HepG2 (cell line): ENCODE data around the gene DUSP22. TPM values are rescaled to one million over a fixed set of nuclear protein-coding genes. Genes with fewer than 3 reads are reported as not detected.
A peak's percentile ranks its signal among the peaks of the same experiment; 100 is the strongest.

ENCODE experiments used
- ARNT ChIP-seq: fragments of 450-650 bp; IDR thresholded peaks from 2 replicates; pipeline ENCODE4 v1.6.1; 2017
- CREB3 ChIP-seq: sonication (generic); formaldehyde crosslinking; IDR thresholded peaks from 2 replicates; pipeline ENCODE4 v1.5.0; 2020; ENCODE audit warnings: missing genetic modification reagents
- DPF2 ChIP-seq: sonication (generic); formaldehyde crosslinking; IDR thresholded peaks from 2 replicates; pipeline ENCODE4 v1.4.0; 2020; ENCODE audit warnings: mild to moderate bottlenecking, low read depth, missing genetic modification reagents, borderline replicate concordance
- DRAP1 ChIP-seq: IDR thresholded peaks from 2 replicates; pipeline ENCODE4 v1.6.1; 2016; ENCODE audit warnings: missing genetic modification reagents, missing compliant biosample characterization
- FLYWCH1 ChIP-seq: sonication (generic); formaldehyde crosslinking; IDR thresholded peaks from 2 replicates; pipeline ENCODE4 v1.8.1; 2023; ENCODE audit warnings: mild to moderate bottlenecking, missing genetic modification reagents
- HNRNPLL ChIP-seq: fragments of 200-400 bp; formaldehyde crosslinking; IDR thresholded peaks from 2 replicates; pipeline ENCODE4 v1.6.1; 2017; ENCODE audit warnings: mild to moderate bottlenecking, low read depth, low read length; ENCODE audit not compliant: poor library complexity, severe bottlenecking
- HOXA9 ChIP-seq: sonication (generic); formaldehyde crosslinking; IDR thresholded peaks from 2 replicates; pipeline ENCODE4 v1.8.1; 2022; ENCODE audit warnings: missing genetic modification reagents, mild to moderate bottlenecking, moderate library complexity, borderline replicate concordance
- KMT2A ChIP-seq: sonication (generic); formaldehyde crosslinking; IDR thresholded peaks from 2 replicates; pipeline ENCODE4 v1.4.0; 2020; ENCODE audit warnings: missing genetic modification reagents
- MED8 ChIP-seq: sonication (generic); formaldehyde crosslinking; IDR thresholded peaks from 2 replicates; pipeline ENCODE4 v1.8.1; 2023; ENCODE audit warnings: mild to moderate bottlenecking, missing genetic modification reagents; ENCODE audit not compliant: insufficient replicate concordance
- PHF8 ChIP-seq: sonication (generic); formaldehyde crosslinking; IDR thresholded peaks from 2 replicates; pipeline ENCODE4 v1.5.0; 2020; ENCODE audit warnings: missing genetic modification reagents
- POLR2AphosphoS5 ChIP-seq: IDR thresholded peaks from 2 replicates; pipeline ENCODE4 v1.6.1; 2012; ENCODE audit warnings: low read depth, low read length
- REXO4 ChIP-seq: sonication (generic); formaldehyde crosslinking; IDR thresholded peaks from 2 replicates; pipeline ENCODE4 v1.8.0; 2022; ENCODE audit warnings: missing genetic modification reagents, mild to moderate bottlenecking, borderline replicate concordance
- SMARCE1 ChIP-seq: fragments of 450-650 bp; IDR thresholded peaks from 2 replicates; pipeline ENCODE4 v1.6.1; 2017; ENCODE audit warnings: borderline replicate concordance
- SNAPC5 ChIP-seq: sonication (generic); formaldehyde crosslinking; IDR thresholded peaks from 2 replicates; pipeline ENCODE4 v1.8.1; 2023; ENCODE audit warnings: mild to moderate bottlenecking, missing genetic modification reagents, borderline replicate concordance
- SRF ChIP-seq: IDR thresholded peaks from 2 replicates; pipeline ENCODE4 v1.6.1; 2011; ENCODE audit warnings: mild to moderate bottlenecking, low read depth, low read length, moderate library complexity
- ZGPAT ChIP-seq: IDR thresholded peaks from 2 replicates; pipeline ENCODE4 v1.6.1; 2016; ENCODE audit warnings: mild to moderate bottlenecking
- ZMYM2 ChIP-seq: sonication (generic); formaldehyde crosslinking; IDR thresholded peaks from 2 replicates; pipeline ENCODE4 v1.8.0; 2022; ENCODE audit warnings: mild to moderate bottlenecking, missing genetic modification reagents
- ZNF10 ChIP-seq: sonication (generic); formaldehyde crosslinking; IDR thresholded peaks from 2 replicates; pipeline ENCODE4 v1.4.0; 2020; ENCODE audit warnings: mild to moderate bottlenecking, low read depth, missing genetic modification reagents, borderline replicate concordance
- ZNF12 ChIP-seq: sonication (generic); formaldehyde crosslinking; IDR thresholded peaks from 2 replicates; pipeline ENCODE4 v1.5.0; 2020; ENCODE audit warnings: missing genetic modification reagents
- ZNF180 ChIP-seq: sonication (generic); formaldehyde crosslinking; IDR thresholded peaks from 2 replicates; pipeline ENCODE4 v1.4.0; 2020; ENCODE audit warnings: low read depth, missing genetic modification reagents, borderline replicate concordance
- ZNF224 ChIP-seq: sonication (generic); formaldehyde crosslinking; IDR thresholded peaks from 2 replicates; pipeline ENCODE4 v1.5.0; 2020; ENCODE audit warnings: mild to moderate bottlenecking, missing genetic modification reagents
- ZNF543 ChIP-seq: sonication (generic); formaldehyde crosslinking; IDR thresholded peaks from 2 replicates; pipeline ENCODE4 v1.4.0; 2020; ENCODE audit warnings: mild to moderate bottlenecking, missing genetic modification reagents
- ZNF550 ChIP-seq: sonication (generic); formaldehyde crosslinking; IDR thresholded peaks from 2 replicates; pipeline ENCODE4 v1.4.0; 2020; ENCODE audit warnings: mild to moderate bottlenecking, missing genetic modification reagents, borderline replicate concordance
- ZNF691 ChIP-seq: sonication (generic); formaldehyde crosslinking; IDR thresholded peaks from 2 replicates; pipeline ENCODE4 v1.4.0; 2020; ENCODE audit warnings: missing genetic modification reagents, low read depth, mild to moderate bottlenecking, borderline replicate concordance
- ZNF720 ChIP-seq: sonication (generic); formaldehyde crosslinking; IDR thresholded peaks from 2 replicates; pipeline ENCODE4 v1.4.0; 2020; ENCODE audit warnings: missing genetic modification reagents
- ZNF737 ChIP-seq: sonication (generic); formaldehyde crosslinking; IDR thresholded peaks from 2 replicates; pipeline ENCODE4 v1.5.0; 2020; ENCODE audit warnings: missing genetic modification reagents, mild to moderate bottlenecking, borderline replicate concordance
- ZNF850 ChIP-seq: sonication (generic); formaldehyde crosslinking; conservative IDR thresholded peaks from 2 replicates; pipeline ENCODE4 v1.9.0; 2021; ENCODE audit warnings: mild to moderate bottlenecking, missing genetic modification reagents
- polyA plus RNA-seq, 8 experiments: library from polyadenylated mRNA; depleted of rRNA in 3 of 8; stranded (reverse) in 7 of 8; unstranded in 1 of 8; fragments of >200 nt; fragmentation: Illumina TruSeq in 4 of 8; extraction: Trizol in 4 of 8; gene quantifications; 2 replicates each; pipeline versions ENCODE4 v1.2.1 to v1.2.3, GENCODE V29; 2011 to 2016; ENCODE audit warnings: low read depth in 4 of 8, missing spikeins in 1 of 8, mixed read lengths in 1 of 8; ENCODE audit not compliant: insufficient read depth in 1 of 8
- total RNA-seq, 5 experiments: library from RNA; depleted of rRNA; stranded (reverse); fragments of >200 nt; fragmentation: Illumina TruSeq; extraction: Trizol; gene quantifications; 2 replicates each; pipeline ENCODE4 v1.2.3, GENCODE V29; 2016; ENCODE audit warnings: low read depth in 1 of 5

Gene DUSP22
- total and polyA plus RNA-seq, 2 of the 13 experiments (the other 11 are each of a cell fraction or from before 2014, with no cell fraction given), result 20.2 to 32.8 TPM

GRCh38 chr6:291697-292505 is at the start of gene DUSP22 (continued):
- TF ChIP-seq FLYWCH1 (CRISPR knock-in tag) (0 out of 2 replicates have a peak, but pooled peaks have one; percentile 60), PHF8 (peak; percentile 91), ZMYM2 (CRISPR knock-in tag) (no peak; the same call in 1 of the 2 replicates), SRF (no peak), KMT2A (no peak; the same call in 1 of the 2 replicates), ZNF180 (CRISPR knock-in tag) (no peak), HNRNPLL (peak; percentile 56), ZNF691 (CRISPR knock-in tag) (peak; percentile 5; the same call in 1 of the 2 replicates), DRAP1 (CRISPR knock-in tag) (no peak; the same call in 1 of the 2 replicates), ZNF720 (CRISPR knock-in tag) (no peak), ZGPAT (CRISPR knock-in tag) (peak; percentile 66; the same call in 1 of the 2 replicates), REXO4 (no peak), ARNT (no peak), HOXA9 (CRISPR knock-in tag) (no peak), POLR2AphosphoS5 (peak; percentile 71), CREB3 (CRISPR knock-in tag) (no peak; the same call in 1 of the 2 replicates), ZNF550 (CRISPR knock-in tag) (no peak), ZNF543 (peak; percentile 53; the same call in 1 of the 2 replicates), ZNF224 (CRISPR knock-in tag) (0 out of 2 replicates have a peak, but pooled peaks have one; percentile 42), SMARCE1 (no peak), MED8 (CRISPR knock-in tag) (no peak), ZNF10 (CRISPR knock-in tag) (no peak), ZNF850 (no peak), ZNF12 (no peak), ZNF737 (CRISPR knock-in tag) (no peak), SNAPC5 (CRISPR knock-in tag) (peak; percentile 16; the same call in 1 of the 2 replicates), DPF2 (CRISPR knock-in tag) (no peak)
